ENCODE data around the gene ADAMTSL3. TPM values are rescaled to one million over a fixed set of nuclear protein-coding genes. Genes with fewer than 3 reads are reported as not detected.

The ADAMTSL3 gene
- total RNA-seq, 1 experiment from 2014 or later = 0.05 TPM

DNA sequence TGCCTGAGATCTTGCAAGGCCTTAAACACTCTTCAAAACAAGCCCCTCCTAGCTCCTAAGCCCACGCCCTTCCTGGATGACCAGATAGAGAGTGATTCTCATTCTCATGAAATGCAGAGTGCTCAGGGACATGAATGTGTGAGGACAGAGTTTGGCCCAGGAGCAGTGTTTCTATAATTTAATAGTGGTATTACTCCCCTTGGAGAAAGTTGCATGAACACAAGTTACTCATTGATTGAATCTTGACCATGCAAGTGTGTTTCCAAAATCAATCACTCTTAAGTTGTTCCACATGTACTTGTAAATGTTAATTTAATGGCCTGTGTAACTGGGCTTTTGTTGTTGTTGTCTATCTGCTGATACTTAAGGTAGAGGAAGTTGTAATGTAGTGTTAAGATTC, 181.6 kb downstream of the ADAMTSL3 start:
- Histone ChIP-seq H3K4me1 (ENCODE audit: control insufficient read depth in 1 of 2, insufficient read depth in 2 of 2, low read length in 2 of 2) (no peaks in the 10 kb centered on the region), H4K20me1 (ENCODE audit: insufficient read depth) (no peaks in the 10 kb centered on the region), H3K79me2 (ENCODE audit: insufficient read depth, low read length) (no peaks in the 10 kb centered on the region), H3K4me3 (replicated peaks in 1 of 2; ENCODE audit: low read depth in 1 of 2, low read length in 2 of 2) (no peak overlapping the region), H2AFZ (ENCODE audit: low read depth, low read length, poor library complexity, severe bottlenecking) (no peak overlapping the region), H3K4me2 (ENCODE audit: low read length) (no peak overlapping the region), H3K9me2 (ENCODE audit: insufficient read depth) (no peaks in the 10 kb centered on the region), H3K27ac (ENCODE audit: low read depth, low read length) (no peak overlapping the region), H3K36me3 (ENCODE audit: control insufficient read depth in 1 of 2, insufficient read depth in 2 of 2, low read length in 2 of 2) (no peaks in the 10 kb centered on the region), H3K9me3 (ENCODE audit: control insufficient read depth in 1 of 2, insufficient read depth in 1 of 2, low read depth in 1 of 2, low read length in 2 of 2) (no peaks in the 10 kb centered on the region), H3K9ac (ENCODE audit: low read length) (no peak overlapping the region), H3K27me3 (ENCODE audit: insufficient read depth, low read length) (peaks cover 14% of the 10 kb centered on the region; the same call in 1 of the 2 replicates)
- intact Hi-C loops (cut with micrococcal nuclease) = no loop called here
- ChIA-PET CTCF (no interaction called here), RAD21 (ENCODE audit: low non-redundant PET in 1 of 2, low total read pairs in 2 of 2, uncharacterized antibody in 2 of 2, unreplicated experiment in 2 of 2) (no interaction called here), POLR2A (no interaction called here)
- TF ChIP-seq JUND (IDR thresholded peaks at IDR 0.05) (no peak), RAD21 (IDR thresholded peaks at IDR 0.05; ENCODE audit: low read depth) (no peak), CBX3 (IDR thresholded peaks at IDR 0.05; ENCODE audit: low read depth) (no peak), SRF (IDR thresholded peaks at IDR 0.05; ENCODE audit: low read depth) (no peak), ZBTB33 (IDR thresholded peaks at IDR 0.05; ENCODE audit: extremely low read depth, insufficient replicate concordance, low read length) (no peak), ZFX (IDR thresholded peaks at IDR 0.05) (no peak), SIN3A (IDR thresholded peaks at IDR 0.05; ENCODE audit: low read depth) (no peak), SP1 (IDR thresholded peaks at IDR 0.05; ENCODE audit: low read depth) (no peak), EZH2 (IDR thresholded peaks at IDR 0.05) (no peak), FOSL1 (IDR thresholded peaks at IDR 0.05; ENCODE audit: low read depth) (no peak), CEBPB (IDR thresholded peaks at IDR 0.05; ENCODE audit: low read depth) (no peak)
- TF ChIP-seq, protein P1, sequence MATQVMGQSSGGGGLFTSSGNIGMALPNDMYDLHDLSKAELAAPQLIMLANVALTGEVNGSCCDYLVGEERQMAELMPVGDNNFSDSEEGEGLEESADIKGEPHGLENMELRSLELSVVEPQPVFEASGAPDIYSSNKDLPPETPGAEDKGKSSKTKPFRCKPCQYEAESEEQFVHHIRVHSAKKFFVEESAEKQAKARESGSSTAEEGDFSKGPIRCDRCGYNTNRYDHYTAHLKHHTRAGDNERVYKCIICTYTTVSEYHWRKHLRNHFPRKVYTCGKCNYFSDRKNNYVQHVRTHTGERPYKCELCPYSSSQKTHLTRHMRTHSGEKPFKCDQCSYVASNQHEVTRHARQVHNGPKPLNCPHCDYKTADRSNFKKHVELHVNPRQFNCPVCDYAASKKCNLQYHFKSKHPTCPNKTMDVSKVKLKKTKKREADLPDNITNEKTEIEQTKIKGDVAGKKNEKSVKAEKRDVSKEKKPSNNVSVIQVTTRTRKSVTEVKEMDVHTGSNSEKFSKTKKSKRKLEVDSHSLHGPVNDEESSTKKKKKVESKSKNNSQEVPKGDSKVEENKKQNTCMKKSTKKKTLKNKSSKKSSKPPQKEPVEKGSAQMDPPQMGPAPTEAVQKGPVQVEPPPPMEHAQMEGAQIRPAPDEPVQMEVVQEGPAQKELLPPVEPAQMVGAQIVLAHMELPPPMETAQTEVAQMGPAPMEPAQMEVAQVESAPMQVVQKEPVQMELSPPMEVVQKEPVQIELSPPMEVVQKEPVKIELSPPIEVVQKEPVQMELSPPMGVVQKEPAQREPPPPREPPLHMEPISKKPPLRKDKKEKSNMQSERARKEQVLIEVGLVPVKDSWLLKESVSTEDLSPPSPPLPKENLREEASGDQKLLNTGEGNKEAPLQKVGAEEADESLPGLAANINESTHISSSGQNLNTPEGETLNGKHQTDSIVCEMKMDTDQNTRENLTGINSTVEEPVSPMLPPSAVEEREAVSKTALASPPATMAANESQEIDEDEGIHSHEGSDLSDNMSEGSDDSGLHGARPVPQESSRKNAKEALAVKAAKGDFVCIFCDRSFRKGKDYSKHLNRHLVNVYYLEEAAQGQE (IDR thresholded peaks at IDR 0.05; ENCODE audit: low read depth) = no peak
- BruUV-seq (replicated peaks) = no TSS peak
- ATAC-seq (no peak), DNase-seq (ENCODE audit: low read depth, low spot score) (no peak)

Data from HCT116 (cell line).